Measurements from ENCODE around the gene RUNX2. TPM values are rescaled to one million over a fixed set of nuclear protein-coding genes. Genes with fewer than 3 reads are reported as not detected.

The RUNX2 gene
- total RNA-seq, 1 donor: 10.4 TPM

DNA sequence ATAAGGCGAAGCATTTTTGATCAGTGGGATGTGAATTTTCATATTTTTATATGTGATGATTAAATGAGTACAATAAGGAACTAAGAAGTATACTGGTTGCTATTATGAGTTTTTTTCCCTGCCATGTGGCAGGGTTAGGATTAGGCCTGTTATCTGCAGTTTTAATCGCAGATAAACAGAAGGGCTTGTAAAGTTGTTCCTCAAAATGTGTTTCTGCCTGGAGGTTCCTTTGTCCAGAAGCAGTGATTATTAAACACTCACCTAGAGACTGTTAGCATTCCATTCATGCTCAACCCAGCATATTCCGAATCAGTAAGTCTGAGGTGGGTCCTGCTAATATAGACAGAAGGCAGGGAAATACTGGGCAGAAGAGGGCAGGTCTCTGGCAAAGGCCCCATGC lies 371.5 kb downstream of the RUNX2 start:
- Histone ChIP-seq H3K9me3 (ENCODE audit: low read depth, low read length) (no peaks in the 10 kb centered on the region), H3K4me3 (ENCODE audit: low read length) (no peak overlapping the region), H3K4me1 (ENCODE audit: insufficient read depth, low read length) (no peaks in the 10 kb centered on the region), H3K27me3 (ENCODE audit: insufficient read depth, low read length) (no peaks in the 10 kb centered on the region)

- Histone ChIP-seq H3K4me1 (ENCODE audit: insufficient read depth, low read length) (no peaks in the 10 kb centered on the region), H3K27me3 (ENCODE audit: insufficient read depth, low read length) (no peaks in the 10 kb centered on the region), H3K9me3 (ENCODE audit: low read depth, low read length) (no peaks in the 10 kb centered on the region), H3K4me3 (ENCODE audit: low read length) (no peak overlapping the region)
These were observed 375.0 kb downstream of the RUNX2 start for GRCh38 chr6:45702849-45703739.

- no peaks in the 10 kb centered on the region for H3K27me3 ChIP-seq (ENCODE audit: insufficient read depth, low read length)
- no peaks in the 10 kb centered on the region for H3K9me3 ChIP-seq (ENCODE audit: low read depth, low read length)
- no peaks in the 10 kb centered on the region for H3K4me1 ChIP-seq (ENCODE audit: insufficient read depth, low read length)
- H3K4me3 ChIP-seq (ENCODE audit: low read length): no peak overlapping the region
These were observed 376.1 kb downstream of the RUNX2 start for GRCh38 chr6:45704056-45704800.

DNA sequence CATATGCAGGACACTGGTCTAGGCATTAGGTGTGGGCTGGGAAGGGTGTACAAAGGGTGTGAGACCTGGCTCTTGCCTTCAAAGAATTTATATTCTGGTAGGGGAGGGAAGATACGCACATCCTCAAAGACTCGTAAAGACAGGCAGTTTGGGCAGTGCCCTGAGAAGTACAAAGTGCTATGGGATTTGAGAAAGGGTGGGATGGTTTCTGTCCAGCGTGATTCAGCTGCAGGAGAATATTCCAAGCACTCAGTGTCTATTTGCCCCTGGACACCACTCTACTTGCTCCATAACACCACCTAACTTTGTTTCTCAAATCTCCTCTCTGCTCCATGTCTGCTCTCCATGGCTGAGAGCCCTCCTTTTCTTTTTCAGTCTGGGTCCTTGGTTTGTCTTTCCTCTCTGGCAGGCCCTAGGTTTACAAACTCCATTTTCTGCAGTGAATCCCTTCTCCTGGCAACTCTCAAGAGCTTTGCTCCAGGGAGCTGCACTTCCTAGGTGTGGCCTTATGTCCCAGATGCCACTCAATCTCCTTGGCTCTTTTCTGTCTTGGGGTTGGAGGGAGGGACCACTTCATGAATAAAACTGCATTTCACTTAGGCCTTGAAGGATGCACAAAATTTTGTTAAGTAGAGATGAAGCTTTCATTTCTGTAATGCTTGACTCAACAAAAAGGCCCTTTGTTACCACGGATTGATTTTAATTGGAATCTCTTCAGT lies 377.2 kb downstream of the RUNX2 start:
- H3K9me3 ChIP-seq (ENCODE audit: low read depth, low read length): no peaks in the 10 kb centered on the region
- peaks cover 6% of the 10 kb centered on the region for H3K4me1 ChIP-seq (ENCODE audit: insufficient read depth, low read length)
- no peak overlapping the region for H3K4me3 ChIP-seq (ENCODE audit: low read length)
- no peaks in the 10 kb centered on the region for H3K27me3 ChIP-seq (ENCODE audit: insufficient read depth, low read length)

DNA sequence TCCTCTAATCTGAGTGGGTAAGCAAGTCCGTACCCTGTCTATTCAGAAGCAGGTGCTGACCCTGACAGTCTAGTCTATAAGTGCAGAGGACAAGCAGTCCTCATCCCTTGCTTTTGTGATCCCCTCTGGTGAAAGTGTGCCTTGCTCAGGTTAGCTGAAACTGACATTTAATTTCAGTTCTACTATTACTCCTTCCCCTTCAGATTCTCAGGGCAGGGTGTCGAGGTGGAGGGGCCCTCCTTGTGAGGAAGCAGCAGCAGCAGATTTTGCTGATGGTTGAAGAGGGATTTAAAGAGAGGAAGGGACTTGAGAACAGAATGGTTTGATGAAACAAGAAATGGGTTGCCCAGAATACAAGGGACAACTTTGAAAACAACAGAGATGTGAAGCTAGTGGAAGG lies 378.2 kb downstream of the RUNX2 start:
- Histone ChIP-seq H3K4me3 (ENCODE audit: low read length) (no peak overlapping the region), H3K27me3 (ENCODE audit: insufficient read depth, low read length) (no peaks in the 10 kb centered on the region), H3K4me1 (ENCODE audit: insufficient read depth, low read length) (peaks cover 13% of the 10 kb centered on the region), H3K9me3 (ENCODE audit: low read depth, low read length) (no peaks in the 10 kb centered on the region)

GRCh38 chr6:45707176-45707575 lies 379.0 kb downstream of the RUNX2 start:
- H3K9me3 ChIP-seq (ENCODE audit: low read depth, low read length): no peaks in the 10 kb centered on the region
- H3K4me1 ChIP-seq (ENCODE audit: insufficient read depth, low read length): peaks cover 13% of the 10 kb centered on the region
- H3K4me3 ChIP-seq (ENCODE audit: low read length): no peak overlapping the region

DNA sequence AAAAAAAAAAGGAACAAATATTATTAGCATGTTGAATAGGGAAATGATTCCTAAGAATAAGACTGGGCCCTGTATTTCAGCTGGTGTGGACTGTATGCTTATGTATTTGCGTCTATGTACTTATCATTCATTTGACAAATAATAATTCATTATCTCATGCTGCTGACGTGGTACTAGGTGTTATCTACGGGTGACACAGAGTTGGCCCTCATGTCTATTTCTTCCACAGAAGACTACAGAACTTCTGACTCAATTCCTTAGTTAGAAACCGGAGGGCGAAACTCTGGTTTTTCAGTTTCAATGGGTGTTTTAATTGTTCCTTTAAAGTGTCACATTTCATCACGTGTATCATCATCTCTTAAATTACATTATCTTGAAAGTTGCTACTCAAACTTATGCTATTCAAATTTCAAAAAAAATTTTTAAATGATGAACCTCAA lies 381.7 kb downstream of the RUNX2 start:
- Histone ChIP-seq H3K4me3 (ENCODE audit: low read length) (no peak overlapping the region), H3K27me3 (ENCODE audit: insufficient read depth, low read length) (no peaks in the 10 kb centered on the region), H3K4me1 (ENCODE audit: insufficient read depth, low read length) (peaks cover 23% of the 10 kb centered on the region), H3K9me3 (ENCODE audit: low read depth, low read length) (no peaks in the 10 kb centered on the region)

More at GRCh38 chr6:45707176-45707575, 379.0 kb downstream of the RUNX2 start:
- no peaks in the 10 kb centered on the region for H3K27me3 ChIP-seq (ENCODE audit: insufficient read depth, low read length)

GRCh38 chr6:45710304-45710821 lies 382.2 kb downstream of the RUNX2 start:
- no peaks in the 10 kb centered on the region for H3K27me3 ChIP-seq (ENCODE audit: insufficient read depth, low read length)
- no peaks in the 10 kb centered on the region for H3K9me3 ChIP-seq (ENCODE audit: low read depth, low read length)
- peaks cover 28% of the 10 kb centered on the region for H3K4me1 ChIP-seq (ENCODE audit: insufficient read depth, low read length)
- H3K4me3 ChIP-seq (ENCODE audit: low read length): no peak overlapping the region

DNA sequence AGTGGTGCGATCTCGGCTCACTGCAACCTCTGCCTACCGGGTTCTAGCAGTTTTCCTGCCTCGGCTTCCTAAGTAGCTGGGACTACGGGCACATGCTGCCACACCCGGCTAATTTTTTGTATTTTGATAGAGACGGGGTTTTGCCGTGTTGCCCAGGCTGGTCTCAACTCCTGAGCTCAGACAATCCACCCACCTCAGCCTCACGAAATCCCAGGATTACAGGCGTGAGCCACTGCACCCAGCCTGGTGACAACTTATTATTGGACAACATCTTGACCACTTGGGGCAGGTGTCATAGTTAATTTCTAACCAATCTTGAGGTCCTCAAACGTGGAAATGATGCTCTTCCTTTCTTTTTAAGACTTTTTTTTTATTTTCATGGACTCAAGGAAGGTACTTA lies 383.9 kb downstream of the RUNX2 start:
- H3K9me3 ChIP-seq (ENCODE audit: low read depth, low read length): no peaks in the 10 kb centered on the region
- H3K27me3 ChIP-seq (ENCODE audit: insufficient read depth, low read length): no peaks in the 10 kb centered on the region
- H3K4me1 ChIP-seq (ENCODE audit: insufficient read depth, low read length): peaks cover 28% of the 10 kb centered on the region
- H3K4me3 ChIP-seq (ENCODE audit: low read length): no peak overlapping the region

DNA sequence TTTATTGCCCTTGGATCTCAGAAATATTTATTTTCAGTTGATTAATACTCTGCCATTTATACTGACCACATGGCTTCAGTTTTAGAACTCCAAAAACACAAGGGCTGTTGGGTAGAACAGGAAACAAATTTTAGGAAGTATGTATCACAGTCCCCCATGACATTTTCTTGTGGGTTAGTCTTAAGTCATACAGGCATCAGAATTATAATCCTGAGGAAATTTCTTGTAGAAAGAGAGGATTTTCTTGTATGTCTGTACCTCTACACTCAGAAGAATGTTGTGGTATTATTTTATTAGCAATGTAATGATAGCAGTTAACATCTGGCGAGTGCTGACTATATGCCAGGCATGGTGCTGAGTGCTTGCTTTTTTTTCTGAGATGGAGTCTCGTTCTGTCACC lies 384.7 kb downstream of the RUNX2 start:
- Histone ChIP-seq H3K4me3 (ENCODE audit: low read length) (no peak overlapping the region), H3K4me1 (ENCODE audit: insufficient read depth, low read length) (peaks cover 28% of the 10 kb centered on the region), H3K27me3 (ENCODE audit: insufficient read depth, low read length) (no peaks in the 10 kb centered on the region), H3K9me3 (ENCODE audit: low read depth, low read length) (no peaks in the 10 kb centered on the region)

Other genes starting within 250 kb of the RUNX2 start
- 7.1 TPM for gene SUPT3H, start 49.6 kb downstream of the RUNX2 start, total RNA-seq